CD4-positive, alpha-beta memory T cell (primary cell): ENCODE results near the gene RNF182. TPM values are rescaled to one million over a fixed set of nuclear protein-coding genes. Genes with fewer than 3 reads are reported as not detected.
"Not testable (repeated sequence)": the region's sequence is repeated elsewhere in the genome, so short reads cannot be mapped to it uniquely, and the experiment has no call there.

ENCODE experiments used
- CTCF ChIA-PET: fragments of 350-600 bp; sonication (Branson Sonifier 250); formaldehyde crosslinking; loops from one replicate; lab custom pipeline; 2021; ENCODE audit warnings: inconsistent platforms; ENCODE audit not compliant: partially characterized antibody; lab: Charles Lee
- POLR2A ChIA-PET: fragments of 350-600 bp; sonication (Branson Sonifier 250); formaldehyde crosslinking; loops from one replicate; lab custom pipeline; 2021; ENCODE audit not compliant: partially characterized antibody; lab: Charles Lee
- DNase-seq, 5 donors: peaks; one replicate each; pipeline versions ENCODE4 v3.0.0 to v3.0.0-alpha.2; 2020 to 2022; ENCODE audit warnings: mixed read lengths in 1 of 5
- H3K27ac ChIP-seq: one replicate; pipeline ENCODE4 v1.7.0; 2013; ENCODE audit warnings: low read depth, low read length
- H3K27me3 ChIP-seq: 2 replicates; pipeline ENCODE4 v1.7.0; 2013; ENCODE audit warnings: mild to moderate bottlenecking, low read length, moderate library complexity; ENCODE audit not compliant: insufficient read depth
- H3K36me3 ChIP-seq: 2 replicates; pipeline ENCODE4 v1.7.0; 2013; ENCODE audit warnings: mild to moderate bottlenecking, low read length, moderate library complexity; ENCODE audit not compliant: insufficient read depth
- H3K4me1 ChIP-seq: 2 replicates; pipeline ENCODE4 v1.7.0; 2013; ENCODE audit warnings: mild to moderate bottlenecking, low read length, moderate library complexity; ENCODE audit not compliant: insufficient read depth
- H3K4me3 ChIP-seq, 2 donors: one replicate each; pipeline ENCODE4 v1.7.0; 2013; ENCODE audit warnings: low read length in 2 of 2, mild to moderate bottlenecking in 1 of 2
- H3K9me3 ChIP-seq, 2 donors: one replicate each; pipeline ENCODE4 v1.7.0; 2013; ENCODE audit warnings: low read length in 2 of 2, control low read depth in 1 of 2; ENCODE audit not compliant: control insufficient read depth in 1 of 2
- H3K27ac Mint-ChIP-seq, 7 donors: one replicate each; pipeline ENCODE4 v1.8.0; 2020 to 2021; ENCODE audit warnings: mixed read lengths in 7 of 7, mild to moderate bottlenecking in 6 of 7, inconsistent platforms in 3 of 7, moderate library complexity in 3 of 7
- H3K27me3 Mint-ChIP-seq, 2 donors: one replicate each; pipeline ENCODE4 v1.8.0; 2020 to 2021; ENCODE audit warnings: mixed read lengths in 2 of 2
- H3K36me3 Mint-ChIP-seq, 2 donors: one replicate each; pipeline ENCODE4 v1.8.0; 2020 to 2021; ENCODE audit warnings: mixed read lengths in 2 of 2, inconsistent platforms in 1 of 2, mild to moderate bottlenecking in 1 of 2
- H3K4me1 Mint-ChIP-seq, 4 donors: one replicate each; pipeline ENCODE4 v1.8.0; 2020 to 2021; ENCODE audit warnings: mixed read lengths in 4 of 4, mild to moderate bottlenecking in 1 of 4
- H3K4me3 Mint-ChIP-seq, 8 donors: one replicate each; pipeline ENCODE4 v1.8.0; 2020 to 2021; ENCODE audit warnings: mixed read lengths in 8 of 8, mild to moderate bottlenecking in 7 of 8, moderate library complexity in 6 of 8, inconsistent platforms in 3 of 8
- H3K9me3 Mint-ChIP-seq, 8 donors: one replicate each; pipeline ENCODE4 v1.8.0; 2020 to 2021; ENCODE audit warnings: mixed read lengths in 8 of 8, mild to moderate bottlenecking in 5 of 8, inconsistent platforms in 3 of 8, moderate library complexity in 1 of 8
- intact Hi-C: fragments of 100-400 bp; cut with micrococcal nuclease; formaldehyde crosslinking; loops from one replicate; pipeline ENCODE4 v1.15.1; 2023
- polyA plus RNA-seq, 2 donors: library from polyadenylated mRNA; unstranded; fragments of 300-500 nt; fragmentation: Illumina TruSeq; gene quantifications; one replicate each; pipeline ENCODE4 v1.2.3, GENCODE V29; 2021
- total RNA-seq, 2 experiments: library from RNA; stranded (reverse); gene quantifications; one replicate each; pipeline ENCODE4 v1.2.3, GENCODE V29; 2021

The RNF182 gene
- total and polyA plus RNA-seq, 4 experiments from 2014 or later, result not detected

- ChIA-PET CTCF (no interaction called here), POLR2A (no interaction called here)
- no peak overlapping the region for H3K4me3 Mint-ChIP-seq
- no peaks in the 10 kb centered on the region for H3K27me3 ChIP-seq
- H3K36me3 ChIP-seq, result no peaks in the 10 kb centered on the region
- H3K9me3 Mint-ChIP-seq, result peaks cover 0 to 2% (median 0%) of the 10 kb centered on the region in 8 donors
- H3K27me3 Mint-ChIP-seq, result peaks cover 13 to 26% of the 10 kb centered on the region in 2 donors
- no peaks in the 10 kb centered on the region for H3K4me1 ChIP-seq
- no peaks in the 10 kb centered on the region for H3K9me3 ChIP-seq
- H3K36me3 Mint-ChIP-seq, result no peaks in the 10 kb centered on the region
- no peak overlapping the region for H3K4me3 ChIP-seq
- no peak for DNase-seq
- intact Hi-C loops, result no loop called here
- no peaks in the 10 kb centered on the region for H3K4me1 Mint-ChIP-seq
- H3K27ac ChIP-seq, result no peak overlapping the region
- H3K27ac Mint-ChIP-seq, result no peak overlapping the region
These were observed 87.7 kb downstream of the RNF182 start for GRCh38 chr6:14012313-14013030.

- H3K9me3 ChIP-seq, result no peaks in the 10 kb centered on the region
- no peak overlapping the region for H3K27ac ChIP-seq
- intact Hi-C loops, result no loop called here
- H3K27me3 ChIP-seq, result no peaks in the 10 kb centered on the region
- peaks cover 6 to 12% of the 10 kb centered on the region in 2 donors for H3K27me3 Mint-ChIP-seq
- ChIA-PET POLR2A (no interaction called here), CTCF (interaction anchor here (1.8 kb wide), 1 partner anchor 30 kb away, joined by 4 read pairs; no protein-coding TSS in a partner anchor)
- no peaks in the 10 kb centered on the region for H3K36me3 Mint-ChIP-seq
- H3K36me3 ChIP-seq, result no peaks in the 10 kb centered on the region
- peaks cover 0 to 2% (median 0%) of the 10 kb centered on the region in 8 donors for H3K9me3 Mint-ChIP-seq
- H3K4me1 ChIP-seq, result no peaks in the 10 kb centered on the region
- H3K4me1 Mint-ChIP-seq, result no peaks in the 10 kb centered on the region
- no peak overlapping the region for H3K4me3 Mint-ChIP-seq
- no peak overlapping the region for H3K27ac Mint-ChIP-seq
- no peak overlapping the region for H3K4me3 ChIP-seq
- no peak for DNase-seq
These were observed 91.2 kb downstream of the RNF182 start for GRCh38 chr6:14015964-14016363.

GRCh38 chr6:14016432-14016831, 91.7 kb downstream of the RNF182 start:
- no peaks in the 10 kb centered on the region for H3K4me1 ChIP-seq
- no peaks in the 10 kb centered on the region for H3K36me3 ChIP-seq
- CTCF ChIA-PET, result interaction anchor here (1.8 kb wide), 1 partner anchor 30 kb away, joined by 4 read pairs; no protein-coding TSS in a partner anchor
- H3K27ac ChIP-seq, result no peak overlapping the region
- Mint-ChIP-seq H3K27me3 (peaks cover 6 to 12% of the 10 kb centered on the region in 2 donors), H3K9me3 (peaks cover 0 to 2% (median 0%) of the 10 kb centered on the region in 8 donors), H3K4me1 (no peaks in the 10 kb centered on the region), H3K4me3 (no peak overlapping the region), H3K36me3 (no peaks in the 10 kb centered on the region), H3K27ac (no peak overlapping the region)
- H3K9me3 ChIP-seq, result no peaks in the 10 kb centered on the region
- POLR2A ChIA-PET, result no interaction called here
- intact Hi-C loops, result no loop called here
- no peak overlapping the region for H3K4me3 ChIP-seq
- H3K27me3 ChIP-seq, result no peaks in the 10 kb centered on the region
- no peak for DNase-seq

- DNase-seq, result no peak
These were observed 92.3 kb downstream of the RNF182 start for GRCh38 chr6:14016935-14017625.

GRCh38 chr6:14017626-14018475, 93.1 kb downstream of the RNF182 start:
- Mint-ChIP-seq H3K27me3 (peaks cover 5 to 14% of the 10 kb centered on the region in 2 donors), H3K4me1 (no peaks in the 10 kb centered on the region), H3K27ac (no peak overlapping the region), H3K36me3 (no peaks in the 10 kb centered on the region), H3K9me3 (peaks cover 0 to 2% (median 0%) of the 10 kb centered on the region in 8 donors), H3K4me3 (no peak overlapping the region)
- H3K4me1 ChIP-seq, result no peaks in the 10 kb centered on the region
- intact Hi-C loops, result no loop called here
- H3K36me3 ChIP-seq, result no peaks in the 10 kb centered on the region
- H3K9me3 ChIP-seq, result no peaks in the 10 kb centered on the region
- CTCF ChIA-PET, result interaction anchor here (0.8 to 1.5 kb wide), 4 partner anchors 9 to 49 kb away, joined by 3 to 4 read pairs (median 4); no protein-coding TSS in a partner anchor
- no peak overlapping the region for H3K4me3 ChIP-seq
- no peak for DNase-seq
- H3K27ac ChIP-seq, result no peak overlapping the region
- no peaks in the 10 kb centered on the region for H3K27me3 ChIP-seq
- POLR2A ChIA-PET, result no interaction called here

More at GRCh38 chr6:14016935-14017625, 92.3 kb downstream of the RNF182 start:
- Mint-ChIP-seq H3K36me3 (no peaks in the 10 kb centered on the region), H3K4me3 (no peak overlapping the region), H3K4me1 (no peaks in the 10 kb centered on the region), H3K27ac (no peak overlapping the region), H3K9me3 (peaks cover 0 to 2% (median 0%) of the 10 kb centered on the region in 8 donors), H3K27me3 (peaks cover 6 to 12% of the 10 kb centered on the region in 2 donors)
- Histone ChIP-seq H3K9me3 (no peaks in the 10 kb centered on the region), H3K4me1 (no peaks in the 10 kb centered on the region), H3K36me3 (no peaks in the 10 kb centered on the region), H3K4me3 (no peak overlapping the region), H3K27ac (no peak overlapping the region), H3K27me3 (no peaks in the 10 kb centered on the region)
- CTCF ChIA-PET, result interaction anchor here (1.8 kb wide), 1 partner anchor 29 kb away, joined by 4 read pairs; no protein-coding TSS in a partner anchor
- intact Hi-C loops, result no loop called here
- POLR2A ChIA-PET, result no interaction called here

- CTCF ChIA-PET, result interaction anchor here (0.8 to 1.5 kb wide), 4 partner anchors 9 to 48 kb away, joined by 3 to 4 read pairs (median 4); no protein-coding TSS in a partner anchor
- H3K27ac ChIP-seq, H3K9me3 Mint-ChIP-seq, H3K27me3 ChIP-seq, H3K36me3 Mint-ChIP-seq, DNase-seq, H3K4me1 ChIP-seq, intact Hi-C loops, H3K4me3 Mint-ChIP-seq, POLR2A ChIA-PET, H3K4me1 Mint-ChIP-seq, H3K4me3 ChIP-seq, H3K9me3 ChIP-seq, H3K36me3 ChIP-seq, H3K27ac Mint-ChIP-seq: not testable (repeated sequence)
- peaks cover 5 to 16% of the 10 kb centered on the region in 2 donors for H3K27me3 Mint-ChIP-seq
These were observed 93.8 kb downstream of the RNF182 start for GRCh38 chr6:14018559-14018958.
